22Rv1 (cell line): Measurements from ENCODE around the gene PRLH.

Experiments
- CTCF ChIP-seq: fragments of 450-650 bp; IDR thresholded peaks from 2 replicates; pipeline ENCODE4 v1.5.1; 2017; ENCODE audit warnings: mild to moderate bottlenecking
- ZFX ChIP-seq: fragments of 450-650 bp; IDR thresholded peaks from 2 replicates; pipeline ENCODE4 v1.6.1; 2017; ENCODE audit warnings: antibody characterized with exemption, borderline replicate concordance

GRCh38 chr2:237538901-237539300 is 27.5 kb upstream of the PRLH start:
- no peak for TF ChIP-seq CTCF
- no peak for TF ChIP-seq ZFX
